ENCODE measurements around the gene NODAL.

Gene NODAL

GRCh38 chr10:70457759-70458305 lies 16.4 kb upstream of the NODAL start:
- DNase-seq, result no peak
- peaks cover 3 to 18% of the 10 kb centered on the region in 2 donors for H3K4me1 Mint-ChIP-seq
- H3K4me3 Mint-ChIP-seq, result peak overlapping the region; percentile 10 to 44
- peaks cover 45 to 59% of the 10 kb centered on the region in 2 donors for H3K27me3 Mint-ChIP-seq
- no peaks in the 10 kb centered on the region for H3K36me3 Mint-ChIP-seq
- no peak overlapping the region for H3K27ac Mint-ChIP-seq
- no peak for ATAC-seq (replicated peaks)
- H3K9me3 Mint-ChIP-seq, result no peaks in the 10 kb centered on the region

DNA sequence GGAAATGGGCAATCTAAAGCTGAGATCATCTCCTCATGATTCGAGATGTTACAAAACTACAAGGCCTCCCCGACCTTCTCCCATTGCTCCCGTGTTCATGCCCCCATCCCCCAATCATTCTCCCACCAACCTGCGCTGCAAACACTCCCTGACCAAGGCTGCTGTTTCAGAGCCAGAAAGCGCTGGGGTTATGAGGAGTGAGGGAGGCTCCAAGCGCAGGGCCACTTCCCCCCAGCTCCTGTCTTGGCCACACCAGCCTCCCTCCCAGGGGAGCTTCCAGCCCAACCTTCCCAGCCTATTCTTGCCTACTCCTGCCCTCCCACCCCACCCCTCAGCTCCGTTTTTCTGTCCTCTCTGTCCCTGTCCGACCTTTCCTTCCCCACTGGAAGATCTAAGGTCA lies 14.7 kb upstream of the NODAL start:
- no peak overlapping the region for H3K4me3 Mint-ChIP-seq
- H3K9me3 Mint-ChIP-seq, result no peaks in the 10 kb centered on the region
- peaks cover 3 to 18% of the 10 kb centered on the region in 2 donors for H3K4me1 Mint-ChIP-seq
- H3K27ac Mint-ChIP-seq, result no peak overlapping the region
- H3K27me3 Mint-ChIP-seq, result peaks cover 42 to 56% of the 10 kb centered on the region in 2 donors
- no peaks in the 10 kb centered on the region for H3K36me3 Mint-ChIP-seq
- DNase-seq (no peak), ATAC-seq (replicated peaks) (no peak)

- DNase-seq, result no peak
- H3K4me1 Mint-ChIP-seq, result peaks cover 3 to 18% of the 10 kb centered on the region in 2 donors
- H3K4me3 Mint-ChIP-seq, result no peak overlapping the region
- H3K27me3 Mint-ChIP-seq, result peaks cover 35 to 57% of the 10 kb centered on the region in 2 donors
- H3K9me3 Mint-ChIP-seq, result no peaks in the 10 kb centered on the region
- H3K27ac Mint-ChIP-seq, result no peak overlapping the region
- ATAC-seq (replicated peaks), result no peak
- no peaks in the 10 kb centered on the region for H3K36me3 Mint-ChIP-seq
These were observed 13.7 kb upstream of the NODAL start for GRCh38 chr10:70455213-70455630.

GRCh38 chr10:70448236-70448635 lies 6.8 kb upstream of the NODAL start:
- H3K4me3 Mint-ChIP-seq, result no peak overlapping the region
- H3K9me3 Mint-ChIP-seq, result no peaks in the 10 kb centered on the region
- H3K27ac Mint-ChIP-seq, result no peak overlapping the region
- no peak for DNase-seq
- peaks cover 13 to 16% of the 10 kb centered on the region in 2 donors for H3K27me3 Mint-ChIP-seq
- H3K4me1 Mint-ChIP-seq, result no peaks in the 10 kb centered on the region
- H3K36me3 Mint-ChIP-seq, result no peaks in the 10 kb centered on the region
- no peak for ATAC-seq (replicated peaks)

DNA sequence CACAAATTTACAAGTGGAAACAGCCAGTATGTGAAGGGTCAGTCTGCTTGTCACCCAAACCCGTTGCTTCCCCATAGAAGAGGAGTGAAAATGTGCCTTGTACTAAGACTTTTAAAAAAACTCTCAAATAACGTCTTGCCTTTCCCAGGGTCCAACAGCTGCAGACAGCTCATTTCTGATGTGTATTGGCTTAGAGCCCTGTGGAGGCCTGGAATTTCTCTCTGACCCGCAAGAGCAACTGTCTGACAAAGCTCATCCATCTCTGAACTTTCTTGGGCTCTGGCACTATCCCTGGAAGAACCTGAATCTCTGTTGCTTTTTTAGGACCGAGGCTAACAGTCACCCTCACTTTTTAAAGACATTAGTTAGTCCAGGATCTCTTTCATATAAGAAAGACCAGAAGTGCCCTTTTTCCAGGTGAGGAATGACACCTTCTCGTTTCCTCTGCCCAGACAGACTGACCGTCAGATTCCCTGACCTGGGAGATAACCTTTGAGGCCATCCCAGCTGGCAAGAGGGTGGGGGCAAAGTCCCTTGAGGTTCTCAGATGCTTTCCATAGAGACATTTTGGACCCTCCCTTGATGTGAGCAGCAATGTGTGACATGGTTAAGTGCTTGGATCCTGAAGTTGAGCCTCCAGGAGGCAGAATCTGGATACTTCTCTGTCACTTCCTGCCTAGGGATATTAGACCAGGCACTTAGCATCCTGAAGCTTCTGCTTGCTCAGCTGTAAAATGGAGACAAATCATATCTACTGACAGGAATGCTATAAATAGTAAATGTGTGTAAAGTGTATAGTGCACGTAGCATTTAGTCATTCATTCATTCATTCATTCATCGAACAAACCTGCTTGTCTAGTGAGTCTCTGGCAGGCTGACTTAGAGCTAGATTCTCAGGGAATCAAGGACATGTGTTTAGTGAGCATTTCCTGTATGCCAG lies 4.5 kb upstream of the NODAL start:
- H3K27ac Mint-ChIP-seq, result no peak overlapping the region
- no peak for DNase-seq
- H3K36me3 Mint-ChIP-seq, result no peaks in the 10 kb centered on the region
- peaks cover 4 to 16% of the 10 kb centered on the region in 2 donors for H3K4me1 Mint-ChIP-seq
- ATAC-seq (replicated peaks), result no peak
- H3K27me3 Mint-ChIP-seq, result peaks cover 25 to 36% of the 10 kb centered on the region in 2 donors
- no peak overlapping the region for H3K4me3 Mint-ChIP-seq
- H3K9me3 Mint-ChIP-seq, result no peaks in the 10 kb centered on the region

GRCh38 chr10:70444744-70445143 lies 3.3 kb upstream of the NODAL start:
- Mint-ChIP-seq H3K27ac (no peak overlapping the region), H3K27me3 (peaks cover 30 to 39% of the 10 kb centered on the region in 2 donors)

DNA sequence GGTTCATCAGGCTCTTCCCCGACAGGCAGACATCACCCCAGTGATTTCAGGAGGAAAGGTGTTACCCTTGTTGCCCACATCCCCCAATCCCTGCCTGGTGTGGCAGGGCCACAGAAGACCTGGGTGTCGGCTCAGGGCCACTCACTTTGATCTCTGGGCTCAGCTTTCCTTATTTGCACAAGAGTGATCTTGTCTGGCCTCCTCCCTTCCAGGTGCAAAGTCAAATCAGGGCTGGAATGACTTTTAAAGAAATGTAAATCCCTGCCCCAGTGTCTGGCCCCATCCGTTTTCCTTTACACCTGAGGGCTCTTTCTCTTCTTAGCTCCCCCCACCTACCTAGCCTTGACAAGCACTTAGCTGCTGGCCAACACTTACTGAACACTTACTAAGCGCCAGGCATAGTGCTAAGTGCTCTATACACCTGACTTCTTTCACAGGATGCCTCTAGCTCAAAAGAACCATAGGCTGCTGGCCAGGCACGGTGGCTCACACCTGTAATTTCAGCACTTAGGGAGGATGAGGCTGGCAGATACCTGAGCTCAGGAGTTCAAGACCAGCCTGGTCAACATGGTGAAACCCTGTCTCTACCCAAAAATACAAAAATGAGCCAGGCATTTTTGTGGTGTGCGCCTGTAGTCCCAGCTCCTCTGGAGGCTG lies 979 bp upstream of the NODAL start:
- H3K27ac Mint-ChIP-seq, result no peak overlapping the region
- DNase-seq, result no peak
- no peak overlapping the region for H3K4me3 Mint-ChIP-seq
- H3K9me3 Mint-ChIP-seq, result no peaks in the 10 kb centered on the region
- H3K4me1 Mint-ChIP-seq, result peaks cover 9 to 21% of the 10 kb centered on the region in 2 donors
- H3K27me3 Mint-ChIP-seq, result peaks cover 36 to 52% of the 10 kb centered on the region in 2 donors
- ATAC-seq (replicated peaks), result no peak
- H3K36me3 Mint-ChIP-seq, result no peaks in the 10 kb centered on the region

More at GRCh38 chr10:70444744-70445143, 3.3 kb upstream of the NODAL start:
- Mint-ChIP-seq H3K36me3 (no peaks in the 10 kb centered on the region), H3K4me3 (no peak overlapping the region), H3K9me3 (no peaks in the 10 kb centered on the region), H3K4me1 (peaks cover 9 to 21% of the 10 kb centered on the region in 2 donors)
- ATAC-seq (replicated peaks), result no peak
- DNase-seq, result no peak

GRCh38 chr10:70441895-70442309 lies 421 bp upstream of the NODAL start:
- peaks cover 9 to 21% of the 10 kb centered on the region in 2 donors for H3K4me1 Mint-ChIP-seq
- H3K27ac Mint-ChIP-seq, result no peak overlapping the region
- ATAC-seq (replicated peaks), result no peak
- no peaks in the 10 kb centered on the region for H3K36me3 Mint-ChIP-seq
- H3K9me3 Mint-ChIP-seq, result no peaks in the 10 kb centered on the region
- H3K4me3 Mint-ChIP-seq, result peak overlapping the region in 1 of 2 donors; percentile 14
- peaks cover 36 to 52% of the 10 kb centered on the region in 2 donors for H3K27me3 Mint-ChIP-seq
- no peak for DNase-seq

- Mint-ChIP-seq H3K4me1 (peaks cover 9 to 21% of the 10 kb centered on the region in 2 donors), H3K4me3 (peak overlapping the region; percentile 71 to 75), H3K9me3 (no peaks in the 10 kb centered on the region), H3K36me3 (peaks cover 0 to 1% of the 10 kb centered on the region in 2 donors), H3K27ac (peak overlapping the region; percentile 51), H3K27me3 (peaks cover 36 to 52% of the 10 kb centered on the region in 2 donors)
- ATAC-seq (replicated peaks) (peak; percentile 42 to 57), DNase-seq (no peak)
These were observed 953 bp downstream of the NODAL start for GRCh38 chr10:70440296-70441160.

GRCh38 chr10:70437721-70438120 lies 3.8 kb downstream of the NODAL start:
- Mint-ChIP-seq H3K4me3 (no peak overlapping the region), H3K27me3 (peaks cover 27 to 42% of the 10 kb centered on the region in 2 donors), H3K4me1 (peaks cover 12 to 26% of the 10 kb centered on the region in 2 donors), H3K36me3 (peaks cover 0 to 3% of the 10 kb centered on the region in 2 donors), H3K9me3 (no peaks in the 10 kb centered on the region), H3K27ac (no peak overlapping the region)
- no peak for ATAC-seq (replicated peaks)
- DNase-seq, result no peak

GRCh38 chr10:70435241-70436085 lies 6.0 kb downstream of the NODAL start:
- no peak for DNase-seq
- Mint-ChIP-seq H3K27me3 (peaks cover 12 to 19% of the 10 kb centered on the region in 2 donors), H3K27ac (no peak overlapping the region), H3K4me3 (no peak overlapping the region), H3K9me3 (no peaks in the 10 kb centered on the region), H3K4me1 (peaks cover 6 to 10% of the 10 kb centered on the region in 2 donors), H3K36me3 (peaks cover 0 to 3% of the 10 kb centered on the region in 2 donors)
- no peak for ATAC-seq (replicated peaks)

DNA sequence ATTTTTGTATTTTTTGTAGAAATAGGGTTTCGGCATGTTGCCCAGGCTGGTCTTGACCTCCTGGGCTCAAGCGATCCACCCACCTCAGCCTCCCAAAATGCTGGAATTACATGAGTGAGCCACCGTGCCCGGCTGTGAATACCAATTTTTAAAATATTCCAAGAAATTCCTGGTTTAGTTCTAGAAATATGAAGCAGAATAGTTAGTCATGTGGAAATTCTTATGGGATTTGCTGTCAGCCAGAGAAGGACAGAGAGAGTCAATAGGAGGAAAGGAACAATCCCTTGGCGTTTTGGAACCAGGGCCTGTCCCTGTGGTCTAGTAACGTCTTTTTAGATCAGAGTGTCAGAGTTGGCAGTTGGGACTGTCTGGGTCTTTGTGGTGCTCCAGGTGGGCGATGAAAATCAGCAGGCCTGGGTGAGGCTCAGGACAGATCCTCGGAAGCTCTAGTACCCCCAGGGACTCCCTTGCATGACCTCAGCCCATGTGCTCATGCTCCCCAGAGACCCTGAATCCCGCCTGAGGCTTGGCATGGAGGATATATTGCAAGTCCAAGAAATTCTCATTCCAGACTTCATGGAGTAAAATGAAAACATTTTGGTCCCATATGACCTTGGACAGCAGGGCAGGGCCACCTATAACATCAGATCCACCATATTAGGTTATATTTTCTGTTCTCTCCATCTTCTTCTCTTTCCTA lies 7.8 kb downstream of the NODAL start:
- ATAC-seq (replicated peaks), result no peak
- H3K27ac Mint-ChIP-seq, result no peak overlapping the region
- no peak overlapping the region for H3K4me3 Mint-ChIP-seq
- no peak for DNase-seq
- H3K36me3 Mint-ChIP-seq, result peaks cover 0 to 3% of the 10 kb centered on the region in 2 donors
- H3K4me1 Mint-ChIP-seq, result peaks cover 6 to 10% of the 10 kb centered on the region in 2 donors
- no peaks in the 10 kb centered on the region for H3K9me3 Mint-ChIP-seq
- peaks cover 0 to 3% of the 10 kb centered on the region in 2 donors for H3K27me3 Mint-ChIP-seq
